ENCODE measurements around the gene SSNA1.
"Not testable (repeated sequence)": the region's sequence is repeated elsewhere in the genome, so short reads cannot be mapped to it uniquely, and the experiment has no call there.

Gene SSNA1

GRCh38 chr9:137234758-137235423 is 46.4 kb downstream of the SSNA1 start:
- DNase-seq = no peak

- DNase-seq = no peak
Measured at GRCh38 chr9:137235424-137236237, 47.2 kb downstream of the SSNA1 start.

GRCh38 chr9:137236238-137236935 is 47.9 kb downstream of the SSNA1 start:
- peak; percentile 75 to 93 (median 87) for DNase-seq

GRCh38 chr9:137236936-137237421 is 48.5 kb downstream of the SSNA1 start:
- no peak for DNase-seq

GRCh38 chr9:137237759-137238726 is 49.6 kb downstream of the SSNA1 start:
- DNase-seq = no peak

GRCh38 chr9:137239541-137240200 is 51.2 kb downstream of the SSNA1 start:
- DNase-seq = not testable (repeated sequence)
